ENCODE measurements around the gene ATG2A. TPM values are rescaled to one million over a fixed set of nuclear protein-coding genes. Genes with fewer than 3 reads are reported as not detected.

Gene ATG2A
- total RNA-seq (2021; ENCODE audit: unreplicated experiment) (28.8 TPM), Bru-seq, nascent RNA (percentile 51 among the genes with signal in this experiment), BruChase-seq, experiment 1, labeled RNA remaining after a 2-hour chase (percentile 54 among the genes with signal in this experiment), BruChase-seq, experiment 2, labeled RNA remaining after a 6-hour chase (percentile 60 among the genes with signal in this experiment)
- polyA plus RNA-seq (2012; ENCODE audit: insufficient read length): 32.7 TPM
- long read RNA-seq, partial matches to known transcripts: 16 of 34 reads
- long read RNA-seq, other reads (novel, unspliced or antisense): 18 of 34 reads

GRCh38 chr11:64916775-64917662, at the start of gene ATG2A:
Gene ATG2A, minus strand, starts transcription at chr11:64917209. Its CDS starts 74 bp downstream, at chr11:64917135.
- H3K9me3 ChIP-seq (ENCODE audit: control insufficient read depth, insufficient read depth, low read depth, low read length): no peaks in the 10 kb centered on the region
- H3K36me3 ChIP-seq (ENCODE audit: control insufficient read depth, insufficient read depth, low read length): no peaks in the 10 kb centered on the region; the same call in 1 of the 2 replicates
- H3K27me3 ChIP-seq (ENCODE audit: control insufficient read depth, insufficient read depth, low read length): no peaks in the 10 kb centered on the region
- in situ Hi-C loops (cut with HindIII; ENCODE audit: low pct_unique_long_range_greater_than_20kb, low sequenced_read_pairs): no loop called here
- TF ChIP-seq CTCF (IDR thresholded peaks at IDR 0.05) (no peak), TCF7L2 (IDR thresholded peaks at IDR 0.05; ENCODE audit: low read depth, low read length) (peak; percentile 98), SIN3A (IDR thresholded peaks at IDR 0.05; ENCODE audit: borderline replicate concordance, insufficient read depth, low read depth, low read length) (peak; percentile 92; the same call in 1 of the 2 replicates), REST (IDR thresholded peaks at IDR 0.05; ENCODE audit: insufficient read depth in 1 of 2, low read depth in 2 of 2, low read length in 1 of 2) (no peak), POLR2AphosphoS5 (IDR thresholded peaks at IDR 0.05; ENCODE audit: low read depth, low read length) (peak; percentile 74)
- DNase-seq (ENCODE audit: low read depth, low spot score) (peak; percentile 99), ATAC-seq (peak; percentile 98)
- H3K4me1 ChIP-seq (ENCODE audit: control insufficient read depth, insufficient read depth, low read length): peaks cover 19% of the 10 kb centered on the region
- H3K4me3 ChIP-seq (ENCODE audit: low read depth in 2 of 2, low read length in 2 of 2): peak within 1 kb of the TSS; percentile 90 to 97
- ChIA-PET POLR2A (no interaction called here), CTCF (interaction anchor here (0.6 to 0.9 kb wide), 2 partner anchors 29 to 154 kb away, joined by 4 to 7 read pairs; no protein-coding TSS in a partner anchor)
- no TSS peak for BruUV-seq (replicated peaks)
- peak within 1 kb of the TSS; percentile 97 for H3K27ac ChIP-seq (ENCODE audit: low read length)
- intact Hi-C loops (cut with micrococcal nuclease; ENCODE audit: unreplicated experiment): no loop called here

GRCh38 chr11:64963072-64963631, 46.1 kb upstream of the ATG2A start:
- ChIA-PET POLR2A (interaction anchor here (0.5 kb wide), 1 partner anchor 16 kb away, joined by 15 read pairs; no protein-coding TSS in a partner anchor), CTCF (interaction anchor here (0.5 kb wide), 1 partner anchor 11 kb away, joined by 4 read pairs; no protein-coding TSS in a partner anchor)
- H3K4me1 ChIP-seq (ENCODE audit: control insufficient read depth, insufficient read depth, low read length): no peaks in the 10 kb centered on the region
- H3K27me3 ChIP-seq (ENCODE audit: control insufficient read depth, insufficient read depth, low read length): no peaks in the 10 kb centered on the region; the same call in 1 of the 2 replicates
- no peaks in the 10 kb centered on the region for H3K9me3 ChIP-seq (ENCODE audit: control insufficient read depth, insufficient read depth, low read depth, low read length)
- intact Hi-C loops (cut with micrococcal nuclease; ENCODE audit: unreplicated experiment): no loop called here
- no peaks in the 10 kb centered on the region for H3K36me3 ChIP-seq (ENCODE audit: control insufficient read depth, insufficient read depth, low read length)
- in situ Hi-C loops (cut with HindIII; ENCODE audit: low pct_unique_long_range_greater_than_20kb, low sequenced_read_pairs): no loop called here
- BruUV-seq (replicated peaks): no TSS peak
- H3K4me3 ChIP-seq (ENCODE audit: low read depth in 2 of 2, low read length in 2 of 2): no peak overlapping the region
- ATAC-seq (no peak), DNase-seq (ENCODE audit: low read depth, low spot score) (no peak)
- TF ChIP-seq SIN3A (IDR thresholded peaks at IDR 0.05; ENCODE audit: borderline replicate concordance, insufficient read depth, low read depth, low read length) (no peak), REST (IDR thresholded peaks at IDR 0.05; ENCODE audit: insufficient read depth in 1 of 2, low read depth in 2 of 2, low read length in 1 of 2) (no peak), CTCF (IDR thresholded peaks at IDR 0.05) (no peak), POLR2AphosphoS5 (IDR thresholded peaks at IDR 0.05; ENCODE audit: low read depth, low read length) (no peak), TCF7L2 (IDR thresholded peaks at IDR 0.05; ENCODE audit: low read depth, low read length) (no peak)
- no peak overlapping the region for H3K27ac ChIP-seq (ENCODE audit: low read length)

Measured in Panc1 (cell line).